MCF 10A (cell line): ENCODE results near the gene EHD4. TPM values are rescaled to one million over a fixed set of nuclear protein-coding genes. Genes with fewer than 3 reads are reported as not detected.

ENCODE experiments used
- BruUV-seq: library from RNA; stranded (reverse); fragments of 400-500 nt; replicated peaks from 2 replicates; lab custom pipeline; 2021; lab: Mats Ljungman, UMichigan
- CTCF ChIA-PET: fragments of 300-600 bp; sonication (Branson Sonifier 250); formaldehyde crosslinking; extraction: SDS; loops from one replicate; lab custom pipeline; 2021; ENCODE audit warnings: antibody characterized with exemption, inconsistent platforms; lab: Yijun Ruan, JAX
- POLR2A ChIA-PET: fragments of 300-600, 350-650 bp; sonication (Branson Sonifier 250); formaldehyde crosslinking; extraction: SDS; loops from one replicate; lab custom pipeline; 2020; ENCODE audit warnings: antibody characterized with exemption, inconsistent platforms; lab: Yijun Ruan, JAX
- DNase-seq: peaks from one replicate; pipeline ENCODE4 v3.0.0-alpha.2; 2018; ENCODE audit not compliant: unreplicated experiment
- H3K27ac Mint-ChIP-seq: one replicate; pipeline ENCODE4 v1.8.0; 2022; ENCODE audit warnings: mild to moderate bottlenecking, low read depth, mixed read lengths; ENCODE audit not compliant: unreplicated experiment
- H3K27me3 Mint-ChIP-seq: one replicate; pipeline ENCODE4 v1.8.0; 2022; ENCODE audit warnings: mixed read lengths; ENCODE audit not compliant: insufficient read depth, unreplicated experiment
- H3K36me3 Mint-ChIP-seq: one replicate; pipeline ENCODE4 v1.8.0; 2022; ENCODE audit warnings: mild to moderate bottlenecking, moderate library complexity, mixed read lengths; ENCODE audit not compliant: insufficient read depth, unreplicated experiment
- H3K4me1 Mint-ChIP-seq: one replicate; pipeline ENCODE4 v1.8.0; 2022; ENCODE audit warnings: mixed read lengths; ENCODE audit not compliant: insufficient read depth, unreplicated experiment
- H3K4me3 Mint-ChIP-seq: one replicate; pipeline ENCODE4 v1.8.0; 2022; ENCODE audit warnings: mild to moderate bottlenecking, moderate library complexity, mixed read lengths; ENCODE audit not compliant: unreplicated experiment
- H3K9me3 Mint-ChIP-seq: one replicate; pipeline ENCODE4 v1.8.0; 2022; ENCODE audit warnings: mixed read lengths; ENCODE audit not compliant: unreplicated experiment
- intact Hi-C: fragments of 100-400 bp; cut with micrococcal nuclease; formaldehyde crosslinking; loops from 2 replicates; pipeline ENCODE4 v1.14.1; 2022
- total RNA-seq: library from RNA; stranded (reverse); gene quantifications from 2 replicates; pipeline ENCODE4 v1.2.3, GENCODE V29; 2022
- TF ChIP-seq, protein P1 (sequence below): fragments of 200-600 bp; IDR thresholded peaks from one replicate; pipeline ENCODE4 v1.8.0; 2022; ENCODE audit warnings: antibody characterized with exemption, mild to moderate bottlenecking; ENCODE audit not compliant: unreplicated experiment

Gene EHD4
- total RNA-seq, 1 experiment from 2014 or later, result 27.1 TPM

DNA sequence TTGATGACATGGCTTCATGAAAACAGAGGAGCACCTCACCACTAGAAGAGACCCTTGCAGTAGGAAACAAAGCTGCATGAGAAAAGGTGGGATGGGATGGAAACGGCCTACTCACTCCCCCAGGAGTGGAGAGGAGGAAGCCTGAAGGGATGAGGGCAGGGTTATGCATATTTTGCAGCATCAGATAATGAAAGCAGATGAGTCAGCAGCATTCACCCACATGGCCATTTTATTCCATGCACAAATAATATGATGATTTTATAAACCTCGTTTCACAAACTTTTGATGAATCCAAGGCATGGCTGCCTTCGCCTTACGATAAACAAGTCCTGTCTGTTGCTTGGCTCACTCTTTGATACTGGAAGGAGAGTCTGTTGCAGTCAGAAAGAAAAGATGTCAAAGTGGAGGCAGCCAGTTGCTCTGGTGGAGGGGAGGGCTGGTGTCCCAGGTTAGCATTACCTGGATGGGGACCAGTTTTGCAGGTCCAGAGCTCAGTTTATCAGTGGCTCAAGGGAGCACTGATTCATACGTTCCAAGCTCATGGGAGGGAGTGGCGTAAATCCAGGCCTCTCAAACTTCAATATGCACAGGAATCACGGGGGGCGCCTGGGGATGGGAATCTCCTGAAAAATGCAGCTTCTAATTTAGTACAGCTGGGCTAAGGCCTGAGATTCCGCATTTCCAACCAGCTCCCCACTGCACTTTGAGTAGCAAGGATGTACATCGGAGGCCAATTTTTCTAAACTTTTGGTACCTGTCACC is 9.2 kb upstream of the EHD4 start:
- Mint-ChIP-seq H3K36me3 (no peaks in the 10 kb centered on the region), H3K4me1 (peaks cover 6% of the 10 kb centered on the region), H3K9me3 (no peaks in the 10 kb centered on the region), H3K4me3 (no peak overlapping the region), H3K27me3 (no peaks in the 10 kb centered on the region), H3K27ac (no peak overlapping the region)
- no peak for DNase-seq
- no TSS peak for BruUV-seq
- intact Hi-C loops, result no loop called here
- TF ChIP-seq, protein P1, sequence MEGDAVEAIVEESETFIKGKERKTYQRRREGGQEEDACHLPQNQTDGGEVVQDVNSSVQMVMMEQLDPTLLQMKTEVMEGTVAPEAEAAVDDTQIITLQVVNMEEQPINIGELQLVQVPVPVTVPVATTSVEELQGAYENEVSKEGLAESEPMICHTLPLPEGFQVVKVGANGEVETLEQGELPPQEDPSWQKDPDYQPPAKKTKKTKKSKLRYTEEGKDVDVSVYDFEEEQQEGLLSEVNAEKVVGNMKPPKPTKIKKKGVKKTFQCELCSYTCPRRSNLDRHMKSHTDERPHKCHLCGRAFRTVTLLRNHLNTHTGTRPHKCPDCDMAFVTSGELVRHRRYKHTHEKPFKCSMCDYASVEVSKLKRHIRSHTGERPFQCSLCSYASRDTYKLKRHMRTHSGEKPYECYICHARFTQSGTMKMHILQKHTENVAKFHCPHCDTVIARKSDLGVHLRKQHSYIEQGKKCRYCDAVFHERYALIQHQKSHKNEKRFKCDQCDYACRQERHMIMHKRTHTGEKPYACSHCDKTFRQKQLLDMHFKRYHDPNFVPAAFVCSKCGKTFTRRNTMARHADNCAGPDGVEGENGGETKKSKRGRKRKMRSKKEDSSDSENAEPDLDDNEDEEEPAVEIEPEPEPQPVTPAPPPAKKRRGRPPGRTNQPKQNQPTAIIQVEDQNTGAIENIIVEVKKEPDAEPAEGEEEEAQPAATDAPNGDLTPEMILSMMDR, result no peak
- CTCF ChIA-PET, result interaction anchor here (0.7 to 6.0 kb wide), 6 partner anchors 8 to 103 kb away, joined by 3 to 36 read pairs (median 6); partner anchors contain the start of gene EHD4
- POLR2A ChIA-PET, result interaction anchor here (0.8 to 1.2 kb wide), 2 partner anchors 28 to 82 kb away, joined by 3 read pairs; no protein-coding TSS in a partner anchor

DNA sequence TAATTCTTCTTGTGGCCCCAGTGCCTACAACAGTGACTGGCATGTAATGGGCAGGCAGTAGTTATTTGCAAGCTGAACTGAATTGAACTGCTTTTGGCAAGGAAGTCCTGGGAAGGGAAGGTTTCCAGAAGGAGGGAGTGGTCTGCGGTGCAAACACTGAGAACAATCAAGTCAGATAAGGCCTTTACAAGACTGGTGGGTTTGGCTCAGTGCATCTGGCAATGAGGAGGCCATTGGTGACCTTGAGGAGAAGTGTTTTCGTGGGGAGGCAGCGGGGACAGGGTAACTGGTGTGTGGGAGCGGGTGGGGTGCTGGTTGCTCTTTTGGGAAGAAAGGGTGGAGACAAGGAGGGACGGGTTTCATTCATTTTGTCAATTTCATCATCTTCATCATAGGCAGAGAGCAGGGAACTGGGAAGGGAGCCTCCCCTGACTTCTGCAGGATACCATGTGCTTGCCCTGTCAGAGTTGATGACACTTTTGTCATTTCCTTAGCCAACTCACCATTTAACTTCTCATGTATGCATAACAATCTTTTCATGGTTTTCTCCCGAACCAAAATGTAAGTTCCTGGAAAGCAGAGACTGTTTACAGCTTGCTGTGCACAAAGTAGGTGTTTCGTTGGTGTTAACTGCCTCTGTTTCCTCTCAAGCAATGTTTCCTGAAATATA is 8.4 kb upstream of the EHD4 start:
- BruUV-seq, result no TSS peak
- TF ChIP-seq, protein P1, result no peak
- CTCF ChIA-PET, result interaction anchor here (0.7 to 6.0 kb wide), 5 partner anchors 8 to 82 kb away, joined by 3 to 36 read pairs (median 6); partner anchors contain the start of gene EHD4
- Mint-ChIP-seq H3K4me3 (no peak overlapping the region), H3K9me3 (no peaks in the 10 kb centered on the region), H3K36me3 (no peaks in the 10 kb centered on the region), H3K4me1 (peaks cover 6% of the 10 kb centered on the region), H3K27ac (no peak overlapping the region), H3K27me3 (no peaks in the 10 kb centered on the region)
- intact Hi-C loops, result no loop called here
- POLR2A ChIA-PET, result interaction anchor here (0.8 to 1.5 kb wide), 4 partner anchors 10 to 83 kb away, joined by 3 to 4 read pairs (median 3); no protein-coding TSS in a partner anchor
- no peak for DNase-seq

DNA sequence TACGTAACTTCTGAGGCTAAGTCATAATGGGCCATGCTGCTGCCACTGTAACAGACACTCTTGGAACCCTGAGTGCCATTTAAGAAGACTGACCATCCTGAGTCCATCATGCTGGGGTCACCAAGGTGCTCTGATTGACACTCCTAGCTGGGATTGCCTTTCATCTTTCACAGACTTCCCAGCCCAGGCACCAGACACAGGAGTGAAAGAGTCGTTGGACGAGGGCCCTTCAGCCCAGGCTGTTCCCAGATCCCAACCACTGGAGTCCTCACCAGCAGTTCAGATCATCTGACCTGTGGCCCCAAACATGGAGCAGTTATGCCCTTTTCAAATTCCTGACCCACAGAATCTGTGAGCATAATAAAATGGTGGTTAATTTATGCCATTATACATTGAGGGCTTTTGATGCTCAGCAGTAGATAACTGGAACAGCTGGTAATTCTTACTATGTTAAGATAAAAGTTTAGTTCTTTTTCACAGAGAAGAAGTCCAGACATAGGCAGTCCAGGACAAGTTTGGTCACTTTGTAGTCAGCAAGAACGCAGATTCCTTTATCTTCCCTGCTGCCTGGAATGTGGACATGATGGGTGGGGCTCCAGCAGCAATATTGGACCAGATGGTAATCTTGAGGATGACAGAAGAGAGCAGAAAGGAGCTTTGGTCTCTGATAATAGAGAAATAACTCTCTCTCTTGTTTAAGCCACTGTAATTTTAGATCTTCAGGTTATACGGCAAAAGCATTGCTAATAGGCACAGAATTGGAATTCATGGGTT is 7.3 kb upstream of the EHD4 start:
- Mint-ChIP-seq H3K4me1 (peaks cover 6% of the 10 kb centered on the region), H3K27ac (no peak overlapping the region), H3K36me3 (no peaks in the 10 kb centered on the region), H3K4me3 (no peak overlapping the region), H3K27me3 (no peaks in the 10 kb centered on the region), H3K9me3 (no peaks in the 10 kb centered on the region)
- intact Hi-C loops, result no loop called here
- TF ChIP-seq, protein P1, result no peak
- no peak for DNase-seq
- CTCF ChIA-PET, result interaction anchor here (0.8 to 6.0 kb wide), 5 partner anchors 10 to 95 kb away, joined by 3 to 36 read pairs (median 5); no protein-coding TSS in a partner anchor
- BruUV-seq, result no TSS peak
- POLR2A ChIA-PET, result interaction anchor here (1.0 to 1.5 kb wide), 3 partner anchors 8 to 84 kb away, joined by 3 to 4 read pairs (median 3); no protein-coding TSS in a partner anchor
